ENCODE results near the gene SH2D4B. TPM values are rescaled to one million over a fixed set of nuclear protein-coding genes. Genes with fewer than 3 reads are reported as not detected.
"Not testable (repeated sequence)": the region's sequence is repeated elsewhere in the genome, so short reads cannot be mapped to it uniquely, and the experiment has no call there.

The SH2D4B gene
- polyA plus RNA-seq, 3 donors = 0.07 to 0.20 (median 0.18) TPM

DNA sequence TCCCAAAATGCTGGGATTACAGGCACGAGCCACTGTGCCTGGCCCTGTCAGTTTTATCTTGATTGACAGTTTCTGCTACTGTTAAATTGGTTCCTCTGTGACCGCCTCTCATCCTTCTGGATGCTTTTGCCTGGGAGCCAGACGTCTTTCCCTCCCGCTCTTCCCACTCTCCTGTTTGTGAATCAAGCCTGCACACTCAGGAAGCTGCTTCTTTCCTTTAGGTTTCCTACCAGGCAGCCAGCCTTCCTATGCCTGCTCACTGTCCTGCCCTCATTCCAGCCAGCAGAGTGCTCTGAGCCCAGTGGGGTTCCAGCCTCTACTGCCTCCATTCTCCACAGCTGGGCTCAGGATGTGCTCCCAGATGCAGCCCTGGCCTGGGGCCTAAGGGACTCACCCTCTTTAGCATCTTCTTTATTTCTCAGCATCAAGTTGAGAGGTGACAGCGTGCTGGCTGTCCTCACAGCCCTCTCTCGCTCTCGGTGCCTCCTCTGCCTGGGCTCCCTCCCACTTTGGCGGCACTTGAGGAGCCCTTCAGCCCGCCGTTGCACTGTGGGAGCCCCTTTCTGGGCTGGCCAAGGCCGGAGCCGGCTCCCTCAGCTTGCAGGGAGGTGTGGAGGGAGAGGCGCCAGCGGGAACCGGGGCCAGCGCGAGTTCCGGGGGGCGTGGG is 5.1 kb downstream of the SH2D4B start:
- DNase-seq = no peak

DNA sequence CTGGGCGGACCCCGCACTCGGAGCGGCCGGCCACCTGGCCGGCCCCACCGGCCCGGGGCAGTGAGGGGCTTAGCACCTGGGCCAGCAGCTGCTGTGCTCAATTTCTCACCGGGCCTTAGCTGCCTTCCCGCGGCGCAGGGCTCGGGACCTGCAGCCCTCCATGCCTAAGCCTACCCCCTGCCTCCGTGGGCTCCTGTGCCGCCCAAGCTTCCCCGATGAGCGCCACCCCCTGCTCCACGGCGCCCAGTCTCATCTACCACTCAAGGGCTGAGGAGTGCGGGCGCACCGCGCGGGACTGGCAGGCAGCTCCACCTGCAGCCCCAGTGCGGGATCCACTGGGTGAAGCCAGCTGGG is 5.6 kb downstream of the SH2D4B start:
- DNase-seq = not testable (repeated sequence)

DNA sequence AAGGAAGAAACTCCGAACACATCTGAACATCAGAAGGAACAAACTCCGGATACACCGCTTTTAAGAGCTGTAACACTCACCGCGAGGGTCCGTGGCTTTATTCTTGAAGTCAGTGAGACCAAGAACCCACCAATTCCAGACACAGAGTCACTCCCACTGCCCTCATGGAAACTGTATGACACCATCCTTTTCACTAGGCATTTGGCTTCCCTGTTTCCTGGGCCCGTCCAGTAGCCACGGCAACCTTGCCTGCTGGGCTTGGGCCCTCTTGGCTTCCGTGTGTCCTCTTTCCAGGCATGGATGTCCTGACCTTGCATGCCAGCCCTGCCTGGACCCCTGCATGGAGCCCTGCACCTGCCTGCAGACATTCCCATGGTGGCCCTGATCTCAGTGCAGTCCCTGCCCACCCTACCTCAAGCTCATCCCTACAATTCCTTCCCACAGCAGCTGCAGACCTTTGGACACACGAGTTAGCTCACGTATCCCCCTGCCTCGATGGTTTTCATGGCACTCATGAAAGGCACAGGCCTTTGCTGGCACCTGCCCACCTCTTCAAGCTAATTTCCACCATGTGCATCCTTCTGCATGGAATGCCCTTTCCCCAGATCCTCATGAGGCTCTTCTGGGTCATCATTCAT is 6.7 kb downstream of the SH2D4B start:
- DNase-seq = no peak

DNA sequence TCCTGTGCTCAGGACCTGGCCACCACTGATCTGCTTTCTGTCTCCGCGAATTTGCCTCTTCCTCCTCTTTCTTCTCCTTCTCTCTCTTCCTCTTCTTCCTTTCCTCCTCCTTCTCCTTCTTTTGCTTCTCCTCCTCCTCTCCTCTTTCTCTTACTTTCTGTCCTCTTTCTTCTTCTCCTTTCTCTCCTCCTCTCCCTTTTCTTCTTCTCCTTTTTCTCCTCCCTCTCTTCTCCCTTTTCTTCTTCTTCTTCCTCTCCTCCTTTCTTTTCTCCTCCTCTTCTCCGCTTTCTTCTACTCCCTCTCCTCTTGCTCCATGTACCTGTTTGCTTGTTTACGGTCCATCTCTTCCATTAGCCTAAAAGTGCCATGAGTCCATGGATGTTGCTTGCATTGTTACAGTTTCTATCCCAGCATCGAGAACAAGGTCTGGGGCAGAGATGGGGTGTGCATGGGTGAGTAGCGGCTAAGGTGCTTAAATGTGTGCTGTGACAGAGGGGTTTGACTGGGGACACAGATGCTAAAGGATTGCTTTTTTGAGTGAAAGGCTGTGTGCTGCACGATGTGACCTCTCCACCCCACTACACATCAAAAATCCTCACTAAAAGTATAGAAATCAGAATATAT is 7.7 kb downstream of the SH2D4B start:
- no peak for DNase-seq

DNA sequence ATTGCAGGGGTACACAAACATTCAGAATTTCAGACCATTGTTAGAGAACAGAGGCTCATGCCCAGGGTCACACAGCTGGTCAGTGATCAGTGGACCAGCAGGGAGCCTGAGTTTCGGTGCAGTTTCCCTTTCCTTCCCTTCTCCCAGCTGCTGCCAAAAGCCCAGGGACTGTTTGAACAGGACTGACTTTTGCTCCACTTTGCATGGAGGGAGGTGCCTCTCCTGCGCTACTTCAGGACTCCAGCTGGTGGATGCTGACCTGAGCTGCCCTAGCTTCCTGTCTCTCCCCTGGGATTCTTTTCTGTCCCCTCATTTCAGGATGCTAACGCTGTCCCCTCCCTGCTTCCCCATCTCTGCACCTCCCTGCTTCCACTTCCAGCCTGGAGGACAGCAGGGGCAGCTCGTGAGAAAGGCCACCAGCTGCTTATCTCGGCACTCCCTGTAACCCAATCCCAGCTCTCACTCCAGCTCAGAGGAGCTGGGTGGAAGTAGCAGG is 14.5 kb downstream of the SH2D4B start:
- no peak for DNase-seq

DNA sequence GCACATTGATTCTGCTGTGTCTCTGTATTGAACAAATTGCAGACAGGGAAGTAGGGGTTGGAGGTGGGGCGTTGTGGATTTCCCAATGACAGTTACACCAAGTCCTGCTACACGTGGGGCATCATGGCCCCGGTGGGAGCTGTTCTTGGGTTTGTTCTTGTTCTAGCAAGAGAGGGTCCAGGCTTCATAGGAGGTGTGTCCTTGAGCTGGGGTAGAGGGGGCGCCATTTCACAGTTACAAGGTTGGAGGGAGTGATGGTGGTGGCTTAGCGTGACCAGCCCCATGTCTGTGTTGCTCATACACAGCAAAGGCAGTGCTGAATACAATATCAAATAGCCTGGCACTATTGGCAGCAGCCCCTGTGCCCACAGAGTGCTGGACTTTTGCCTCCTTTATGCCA is 15.7 kb downstream of the SH2D4B start:
- DNase-seq = no peak

DNA sequence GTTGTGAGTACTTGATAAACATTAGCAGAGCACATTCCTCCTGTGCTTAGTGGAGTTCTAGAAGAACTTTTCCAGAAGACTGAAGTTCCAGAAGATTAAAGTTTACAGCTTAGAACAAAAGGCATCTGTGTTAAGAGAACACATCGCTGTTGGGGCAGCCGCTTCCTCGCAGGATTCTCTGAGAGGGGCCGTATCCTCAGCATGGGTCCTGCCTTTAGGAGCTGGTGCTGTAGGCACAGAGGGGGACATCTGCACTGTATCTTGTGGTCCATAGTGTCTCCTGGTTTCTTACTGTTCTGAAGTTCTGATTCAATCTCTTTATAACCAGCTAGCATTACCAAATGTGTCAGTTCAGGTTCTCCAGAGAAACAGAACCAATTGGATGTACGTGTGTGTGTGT is 16.3 kb downstream of the SH2D4B start:
- no peak for DNase-seq

DNA sequence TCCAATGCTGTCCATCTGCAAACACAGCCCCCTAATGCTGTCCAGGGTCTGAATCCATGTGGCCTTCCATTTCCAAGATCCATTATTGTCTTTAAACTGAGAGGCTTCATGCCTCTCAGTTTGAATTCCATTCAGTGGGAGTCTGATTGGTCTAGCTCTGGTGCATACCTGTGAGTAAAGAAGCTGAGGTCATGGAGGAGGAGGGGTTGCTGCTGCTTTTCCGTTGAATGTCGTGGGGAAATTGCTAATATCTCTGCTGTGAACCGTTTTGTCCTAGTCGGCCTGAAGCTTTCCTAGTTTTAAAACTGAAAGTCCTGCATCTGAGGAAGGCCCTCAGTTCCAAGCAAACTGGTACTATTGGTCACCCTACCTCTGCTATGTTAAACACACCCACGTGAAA is 17.7 kb downstream of the SH2D4B start:
- DNase-seq = no peak

DNA sequence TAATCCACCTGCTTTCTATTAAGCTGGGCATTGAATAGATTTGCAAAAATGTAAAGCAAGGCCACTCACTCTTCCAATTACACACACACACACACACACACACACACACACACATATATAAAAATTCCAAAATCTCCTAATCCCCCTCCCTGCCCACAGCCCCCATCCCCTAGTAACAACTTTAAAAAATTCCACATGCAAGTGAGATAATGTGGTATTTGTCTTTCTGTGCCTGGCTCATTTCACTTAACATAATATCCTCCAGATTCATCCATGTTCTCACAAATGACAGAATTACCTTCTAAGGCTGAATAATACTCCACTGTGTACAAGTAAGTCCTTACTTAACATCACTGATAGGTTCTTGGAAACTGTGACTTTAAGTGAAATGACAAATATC is 24.2 kb downstream of the SH2D4B start:
- DNase-seq = no peak

DNA sequence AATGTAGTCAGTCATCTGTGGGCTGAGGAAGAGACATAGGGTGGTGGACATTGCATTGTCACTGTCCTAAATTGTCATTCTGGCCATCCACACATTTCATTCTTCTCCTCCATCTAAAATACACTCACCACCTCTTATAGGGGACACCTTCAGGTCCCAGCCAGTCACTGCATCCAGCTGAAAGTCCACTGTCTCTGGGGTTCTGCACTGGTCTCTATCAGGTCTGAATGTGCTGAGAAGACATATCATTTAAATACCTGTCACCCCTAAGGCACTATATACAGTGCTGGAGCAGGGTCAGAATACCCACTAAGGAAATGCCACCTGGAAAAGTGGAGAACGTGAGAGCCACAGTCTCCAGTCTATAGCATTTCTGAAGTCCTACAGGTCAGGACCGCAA is 29.6 kb downstream of the SH2D4B start:
- DNase-seq = no peak

DNA sequence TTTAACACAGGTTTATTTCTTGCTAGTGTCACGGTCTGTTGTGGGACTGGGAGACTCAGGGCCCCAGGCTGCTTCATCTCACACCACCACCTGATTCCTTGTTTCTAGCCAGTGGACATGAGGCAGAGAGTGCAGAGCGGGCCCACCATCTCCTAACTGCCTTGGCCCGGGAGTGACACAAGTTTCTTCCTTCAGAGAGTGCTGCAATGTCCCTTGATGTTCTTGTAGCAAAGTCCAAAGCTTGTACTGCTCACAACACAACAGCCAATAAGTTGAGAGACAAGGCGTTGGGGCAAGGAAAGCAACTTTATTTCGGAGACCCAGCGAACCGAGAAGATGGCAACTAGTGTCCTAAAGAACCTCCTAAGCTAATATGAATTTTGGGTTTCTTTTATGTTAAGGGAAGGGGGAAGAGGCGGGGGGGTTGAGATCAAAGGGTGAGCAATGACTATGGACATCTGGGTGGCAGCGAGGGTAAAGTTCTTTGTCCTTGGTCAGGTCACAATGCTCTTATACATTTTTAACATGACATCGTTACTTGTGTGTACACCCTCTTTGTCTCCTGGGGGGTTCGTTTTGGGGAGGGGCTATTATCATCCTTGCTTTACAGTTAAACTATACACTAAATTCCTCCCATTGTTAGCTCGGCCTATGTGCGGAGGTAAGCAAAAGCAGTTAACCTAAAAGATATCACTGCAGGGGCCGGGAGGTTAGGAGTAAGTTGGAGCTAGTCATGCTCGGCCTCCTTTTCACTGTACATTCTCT is 31.6 kb downstream of the SH2D4B start:
- DNase-seq = no peak

DNA sequence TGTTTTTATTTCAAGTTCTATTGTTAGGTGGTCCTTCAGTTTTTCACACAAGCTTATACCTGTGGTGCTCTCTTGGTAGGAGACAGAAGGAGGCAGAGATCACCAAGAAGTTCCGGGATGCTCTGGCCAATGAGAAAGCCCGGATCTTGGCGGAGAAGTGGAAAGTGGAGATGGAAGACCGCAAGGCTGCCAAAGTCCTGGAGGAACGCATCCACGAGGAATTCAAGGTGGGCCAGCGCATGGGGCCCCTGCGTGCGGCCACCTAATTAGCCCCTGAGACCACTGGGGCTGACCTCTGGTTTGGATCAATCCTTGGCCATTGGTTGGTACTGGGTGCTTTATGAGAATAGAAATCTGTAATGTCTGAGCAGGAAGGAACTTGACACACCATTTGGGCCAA is 33.6 kb downstream of the SH2D4B start:
- DNase-seq = no peak

DNA sequence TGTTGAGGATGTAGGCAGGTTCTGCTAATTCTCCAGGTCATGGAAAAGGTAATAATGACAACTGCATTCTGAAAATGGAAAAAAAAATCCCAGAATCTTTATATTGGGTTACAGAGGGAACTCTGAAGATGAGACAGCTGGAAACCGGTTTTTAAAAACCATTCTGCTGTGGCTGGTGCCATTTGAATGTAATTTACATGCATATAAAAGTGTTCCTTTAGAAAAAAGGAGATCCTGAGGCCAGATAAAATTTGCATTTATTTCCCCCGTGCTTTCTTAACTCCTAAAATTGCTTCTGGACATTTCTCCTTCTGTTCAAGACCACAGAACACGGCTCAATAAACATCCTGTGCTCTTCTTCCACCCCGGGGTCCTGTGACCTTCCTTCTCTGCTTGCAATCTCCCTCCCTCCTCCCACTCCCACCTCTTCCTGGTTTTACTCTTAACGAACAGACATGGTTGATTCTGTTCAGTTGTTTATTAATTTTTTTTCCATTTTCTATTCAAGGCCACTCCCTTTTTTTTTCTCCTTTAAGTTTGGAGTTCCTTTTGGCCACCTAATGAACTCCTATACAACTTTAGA is 41.6 kb downstream of the SH2D4B start:
- DNase-seq = no peak

DNA sequence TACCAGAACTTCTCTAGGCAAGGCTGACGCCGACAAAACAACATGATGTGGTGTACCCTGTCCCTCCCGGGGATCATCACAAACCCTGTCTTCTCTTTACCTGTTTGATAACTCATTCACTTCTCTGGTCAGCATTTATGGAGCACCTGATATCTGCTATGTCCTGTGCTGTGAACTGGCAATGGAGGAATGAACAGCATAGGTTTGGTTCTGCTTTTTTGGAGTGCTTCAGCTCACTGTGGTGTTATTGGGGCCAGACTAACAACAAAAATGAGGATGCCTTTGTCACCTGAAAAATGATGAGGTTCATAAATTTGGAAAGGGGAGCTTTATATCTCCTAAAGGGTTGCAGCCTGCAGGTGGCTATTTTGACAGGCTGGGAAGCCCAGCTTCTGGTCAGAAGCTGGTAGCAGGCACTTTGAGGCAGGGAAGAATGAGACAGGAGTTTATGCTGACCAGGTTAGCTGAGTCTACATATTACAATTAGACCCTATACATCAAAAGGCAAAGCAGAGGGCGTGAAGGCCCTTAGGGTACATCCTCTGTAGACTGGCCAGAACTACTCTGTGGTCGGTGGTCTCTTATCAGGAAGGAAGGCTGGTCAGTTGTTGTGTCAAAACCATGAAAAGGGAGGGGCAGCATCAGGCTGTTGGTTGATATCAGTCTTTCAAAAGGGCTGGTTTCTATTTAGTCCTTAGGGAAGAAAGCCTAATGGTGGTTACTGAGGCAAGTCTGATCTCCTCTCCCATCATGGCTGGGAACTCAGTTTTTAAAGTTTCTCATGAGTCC is 42.3 kb downstream of the SH2D4B start:
- DNase-seq = no peak

DNA sequence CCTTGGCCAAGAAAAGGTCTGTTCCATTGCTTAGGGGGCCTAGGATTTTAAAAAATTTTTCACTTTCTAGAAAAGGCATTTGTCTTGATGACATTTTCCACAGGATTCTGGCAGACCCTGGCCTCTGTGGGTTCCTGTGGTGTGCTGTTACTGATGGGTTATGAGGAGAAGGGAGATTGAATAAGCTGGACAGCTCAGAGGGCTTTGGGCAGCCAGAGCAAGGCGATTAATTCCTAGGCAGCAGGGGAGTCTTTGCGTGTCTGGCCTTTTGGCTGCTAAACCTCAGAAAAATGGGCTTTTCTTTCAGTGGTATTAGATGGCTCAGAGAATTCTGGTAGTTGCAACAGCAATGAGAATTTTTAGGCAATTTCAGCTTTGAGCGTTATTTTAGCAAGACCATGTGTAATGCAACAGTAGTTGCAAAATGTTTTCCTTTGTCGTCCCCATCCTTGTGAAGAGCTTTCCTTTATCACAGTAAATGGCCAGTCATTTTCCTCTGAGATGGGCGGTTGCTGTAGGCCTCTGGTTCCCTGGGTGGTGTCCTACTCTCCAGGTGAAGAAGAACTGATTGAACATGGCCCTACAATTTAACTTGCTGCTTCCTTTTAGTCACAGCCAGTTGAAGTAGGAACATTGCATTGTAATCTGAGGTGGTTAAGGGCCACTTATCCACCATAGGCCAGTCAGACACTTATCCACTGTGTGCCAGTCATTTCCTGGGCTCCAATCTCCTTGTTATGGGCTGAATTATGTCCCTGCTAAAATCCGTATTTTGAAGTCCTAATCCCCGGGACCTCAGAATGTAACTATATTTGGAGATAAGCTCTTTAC is 43.2 kb downstream of the SH2D4B start:
- no peak for DNase-seq

DNA sequence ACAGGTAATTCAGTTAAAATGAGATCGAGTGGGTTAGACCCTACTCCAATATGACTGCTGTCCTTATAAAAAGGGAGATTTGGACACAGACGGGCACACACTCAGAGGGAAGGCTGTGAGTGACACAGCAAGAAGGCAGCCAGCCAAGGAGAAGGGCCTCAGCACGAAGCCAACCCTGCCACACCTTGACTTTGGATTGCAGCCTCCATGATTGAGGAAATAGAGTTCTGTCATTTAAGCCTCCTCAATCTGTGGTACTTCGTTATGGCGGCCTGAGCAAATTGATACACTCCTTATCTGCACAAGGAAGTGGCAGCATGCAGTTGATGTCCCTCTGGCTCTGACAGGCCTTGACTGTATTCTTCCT is 43.8 kb downstream of the SH2D4B start:
- no peak for DNase-seq

DNA sequence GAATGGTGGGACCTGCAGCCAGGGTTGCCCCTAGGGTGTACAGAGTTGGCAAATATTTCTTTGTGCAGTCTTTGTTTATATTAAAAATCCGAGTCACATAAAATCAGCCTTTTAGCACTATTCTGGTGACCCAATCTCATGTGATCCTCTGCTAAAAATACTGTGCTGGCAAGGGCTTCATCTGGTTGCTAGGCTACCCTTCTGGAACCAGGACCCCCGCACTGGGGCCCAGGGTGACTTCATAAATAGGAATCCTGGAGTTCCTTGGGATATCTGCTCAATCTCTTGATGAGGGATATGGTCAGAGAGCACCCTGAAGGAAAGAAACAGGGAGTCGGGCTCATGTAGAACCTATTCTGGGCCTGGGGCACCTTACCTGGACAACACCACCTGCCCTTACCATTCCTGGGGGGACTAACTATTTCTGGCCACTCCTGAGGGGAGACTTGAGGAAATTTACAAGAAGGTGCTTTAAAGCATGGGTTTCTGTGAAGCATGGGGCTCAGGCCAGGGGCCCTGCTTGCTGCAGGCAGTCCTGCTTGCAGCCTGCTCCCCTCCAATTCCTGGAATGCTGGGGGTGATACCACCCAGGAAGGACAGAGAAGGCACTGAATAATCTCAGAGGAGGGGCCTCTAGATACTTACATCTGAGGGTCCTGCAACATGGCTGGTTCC is 44.7 kb downstream of the SH2D4B start:
- no peak for DNase-seq

DNA sequence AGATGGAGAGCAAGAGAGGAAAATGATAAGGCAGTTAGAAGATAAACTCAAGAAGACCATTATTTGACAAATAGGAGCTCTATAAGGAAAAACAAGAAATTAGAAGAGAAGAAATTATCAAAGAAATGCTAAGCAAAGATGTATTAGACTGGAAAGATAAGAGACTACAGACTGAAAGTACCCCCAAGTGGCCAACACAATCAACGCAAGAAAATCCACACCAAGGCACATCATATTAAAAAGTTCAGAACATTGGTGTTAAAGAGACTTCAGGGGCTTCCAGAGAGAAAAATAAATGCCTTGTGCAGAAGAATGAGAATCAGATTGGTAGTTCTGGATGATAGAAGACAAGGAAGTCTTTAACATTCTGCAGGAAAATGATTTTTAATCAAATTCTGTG is 46.0 kb downstream of the SH2D4B start:
- DNase-seq = no peak

DNA sequence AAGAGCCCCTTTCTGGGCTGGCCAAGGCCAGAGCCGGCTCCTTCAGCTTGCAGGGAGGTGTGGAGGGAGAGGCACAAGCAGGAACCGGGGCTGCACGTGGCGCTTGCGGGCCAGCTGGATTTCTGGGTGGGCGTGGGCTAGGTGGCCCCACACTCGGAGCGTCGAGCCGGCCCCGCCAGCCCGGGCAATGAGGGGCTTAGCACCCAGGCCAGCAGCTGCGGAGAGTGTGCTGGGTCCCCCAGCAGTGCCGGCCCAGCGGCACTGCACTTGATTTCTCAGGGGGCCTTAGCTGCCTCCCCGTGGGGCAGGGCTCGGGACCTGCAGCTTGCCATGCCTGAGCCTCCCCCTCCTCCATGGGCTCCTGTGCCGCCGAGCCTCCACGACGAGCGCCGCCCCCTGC is 48.1 kb downstream of the SH2D4B start:
- DNase-seq = no peak

DNA sequence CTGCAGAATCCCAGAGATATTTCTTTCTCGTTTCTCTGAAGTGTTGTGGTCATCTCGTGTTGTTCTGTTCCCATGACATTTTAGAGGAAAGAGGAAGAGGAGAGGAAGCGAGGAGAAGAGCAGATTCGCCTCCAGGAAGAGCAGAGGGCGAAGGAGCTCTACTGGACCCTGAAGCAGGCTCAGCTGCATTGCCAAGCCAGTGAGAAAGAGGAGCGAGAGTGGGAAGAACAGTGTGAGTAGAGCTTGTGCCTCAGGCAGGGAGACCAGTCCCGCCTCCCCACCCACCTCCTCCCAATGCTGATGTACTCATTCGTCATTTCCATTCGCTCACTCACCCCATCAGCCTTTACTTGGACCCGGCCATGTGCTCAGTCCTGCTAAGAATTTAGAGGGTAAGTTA is 50.8 kb downstream of the SH2D4B start:
- DNase-seq = no peak
